GM06990 (cell line): ENCODE data around the gene SH3PXD2B.

Experiments
- DNase-seq: peaks from one replicate; pipeline ENCODE4 v3.0.0-alpha.2; 2011; ENCODE audit not compliant: insufficient read length; ENCODE audit errors: extremely low read depth
- H3K27me3 ChIP-seq: replicated peaks from 2 replicates; pipeline ENCODE4 v1.6.0; 2011; ENCODE audit warnings: low read length; ENCODE audit not compliant: control insufficient read depth, insufficient read depth
- H3K36me3 ChIP-seq: 2 replicates; pipeline ENCODE4 v1.5.1; 2011; ENCODE audit warnings: low read length; ENCODE audit not compliant: control insufficient read depth, insufficient read depth
- H3K4me3 ChIP-seq: replicated peaks from 2 replicates; pipeline ENCODE4 v1.5.1; 2011; ENCODE audit warnings: low read depth, mild to moderate bottlenecking, control low read depth, low read length
- CTCF ChIP-seq: IDR thresholded peaks from 2 replicates; pipeline ENCODE4 v1.5.1; 2011; ENCODE audit warnings: low read length, control low read depth, mild to moderate bottlenecking, inconsistent platforms; ENCODE audit not compliant: insufficient read depth, poor library complexity, severe bottlenecking

SH3PXD2B gene

GRCh38 chr5:172281346-172281745 is 173.0 kb downstream of the SH3PXD2B start:
- no peaks in the 10 kb centered on the region for H3K27me3 ChIP-seq
- no peaks in the 10 kb centered on the region; the same call in 1 of the 2 replicates for H3K36me3 ChIP-seq
- no peak for TF ChIP-seq CTCF
- peak overlapping the region; percentile 69 for H3K4me3 ChIP-seq
- DNase-seq = no peak

- no peak for TF ChIP-seq CTCF
- Histone ChIP-seq H3K4me3 (peak overlapping the region; percentile 69), H3K36me3 (no peaks in the 10 kb centered on the region; the same call in 1 of the 2 replicates), H3K27me3 (no peaks in the 10 kb centered on the region)
- no peak for DNase-seq
Measured at GRCh38 chr5:172280929-172281328, 173.4 kb downstream of the SH3PXD2B start.

- no peak for DNase-seq
- TF ChIP-seq CTCF = no peak
- Histone ChIP-seq H3K4me3 (no peak overlapping the region), H3K27me3 (no peaks in the 10 kb centered on the region), H3K36me3 (no peaks in the 10 kb centered on the region; the same call in 1 of the 2 replicates)
Measured at GRCh38 chr5:172280317-172280716, 174.0 kb downstream of the SH3PXD2B start.

GRCh38 chr5:172278356-172278755 is 176.0 kb downstream of the SH3PXD2B start:
- Histone ChIP-seq H3K4me3 (no peak overlapping the region), H3K27me3 (no peaks in the 10 kb centered on the region), H3K36me3 (no peaks in the 10 kb centered on the region; the same call in 1 of the 2 replicates)
- no peak for DNase-seq
- no peak for TF ChIP-seq CTCF

GRCh38 chr5:172276214-172276613 is 178.1 kb downstream of the SH3PXD2B start:
- no peaks in the 10 kb centered on the region for H3K27me3 ChIP-seq
- no peak for TF ChIP-seq CTCF
- H3K36me3 ChIP-seq = no peaks in the 10 kb centered on the region; the same call in 1 of the 2 replicates
- no peak for DNase-seq
- no peak overlapping the region for H3K4me3 ChIP-seq
